AG04449 (cell line): ENCODE data around the gene TMIGD1.

Source experiments
- CTCF ChIA-PET: fragments of 350-600 bp; formaldehyde crosslinking; extraction: SDS; loops from one replicate; lab custom pipeline; 2021; ENCODE audit warnings: antibody characterized with exemption; lab: Yijun Ruan, JAX
- POLR2A ChIA-PET: fragments of 400-600, 350-600 bp; formaldehyde crosslinking; extraction: SDS; loops from one replicate; lab custom pipeline; 2020; ENCODE audit warnings: antibody characterized with exemption, inconsistent platforms; lab: Yijun Ruan, JAX
- DNase-seq: peaks from one replicate; pipeline ENCODE4 v3.0.0-alpha.2; 2010; ENCODE audit warnings: low read depth, low spot score
- H3K4me3 ChIP-seq: 2 replicates; pipeline ENCODE4 v1.5.1; 2011; ENCODE audit warnings: low read depth, mild to moderate bottlenecking, control low read depth, low read length
- TF ChIP-seq, protein P1 (sequence below): IDR thresholded peaks from one replicate; pipeline ENCODE4 v1.5.1; 2011; ENCODE audit warnings: mild to moderate bottlenecking, moderate library complexity, low read length, control low read depth, inconsistent platforms; ENCODE audit not compliant: insufficient read depth; ENCODE audit errors: missing control alignments

TMIGD1 gene

DNA sequence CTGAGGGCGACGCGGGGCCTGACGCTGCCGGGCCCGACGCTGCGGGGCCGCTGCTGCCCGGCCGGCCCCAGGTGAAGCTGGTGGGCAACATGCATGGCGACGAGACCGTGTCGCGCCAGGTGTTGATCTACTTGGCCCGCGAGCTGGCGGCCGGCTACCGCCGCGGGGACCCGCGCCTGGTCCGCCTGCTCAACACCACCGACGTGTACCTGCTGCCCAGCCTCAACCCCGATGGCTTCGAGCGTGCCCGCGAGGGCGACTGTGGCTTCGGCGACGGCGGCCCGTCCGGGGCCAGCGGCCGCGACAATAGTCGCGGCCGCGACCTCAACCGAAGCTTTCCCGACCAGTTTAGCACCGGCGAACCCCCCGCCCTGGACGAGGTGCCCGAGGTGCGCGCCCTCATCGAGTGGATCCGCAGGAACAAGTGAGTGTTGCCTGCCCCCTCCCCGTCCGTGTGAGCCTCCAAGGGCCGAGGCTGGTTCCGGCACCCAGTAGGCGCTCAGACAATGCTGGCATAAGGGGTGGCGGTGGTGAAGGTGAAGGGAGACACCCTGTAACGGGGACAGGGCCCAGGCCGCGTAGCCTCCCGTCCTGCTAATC, 45.5 kb upstream of the TMIGD1 start:
- CTCF ChIA-PET = interaction anchor here (0.7 to 1.6 kb wide), 2 partner anchors 40 to 256 kb away, joined by 3 to 6 read pairs; no protein-coding TSS in a partner anchor

DNA sequence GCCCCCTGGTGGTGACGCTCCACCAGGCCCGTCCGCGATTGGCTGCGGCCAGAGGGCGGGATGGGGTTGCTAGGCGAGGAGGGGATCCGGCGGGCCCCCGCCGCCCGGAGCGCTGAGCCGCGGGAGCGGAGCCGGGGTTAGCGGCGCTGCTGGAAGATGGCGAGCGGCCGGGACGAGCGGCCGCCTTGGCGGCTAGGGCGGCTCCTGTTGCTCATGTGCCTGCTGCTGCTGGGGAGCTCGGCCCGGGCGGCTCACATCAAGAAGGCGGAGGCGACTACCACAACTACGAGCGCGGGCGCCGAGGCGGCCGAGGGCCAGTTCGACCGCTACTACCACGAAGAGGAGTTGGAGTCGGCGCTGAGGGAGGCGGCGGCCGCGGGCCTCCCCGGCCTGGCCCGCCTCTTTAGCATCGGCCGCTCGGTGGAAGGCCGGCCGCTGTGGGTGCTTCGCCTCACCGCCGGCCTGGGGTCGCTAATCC, 45.0 kb upstream of the TMIGD1 start, which contains the start of gene CPD:
CPD (plus strand) TSS at position 103 of the 478 bp plus-strand sequence; CDS start at position 157, 54 bp downstream.
- peak within 1 kb of the TSS; percentile 71 for H3K4me3 ChIP-seq
- CTCF ChIA-PET = interaction anchor here (0.7 to 1.6 kb wide), 2 partner anchors 39 to 256 kb away, joined by 3 to 6 read pairs; no protein-coding TSS in a partner anchor
- TF ChIP-seq, protein P1, sequence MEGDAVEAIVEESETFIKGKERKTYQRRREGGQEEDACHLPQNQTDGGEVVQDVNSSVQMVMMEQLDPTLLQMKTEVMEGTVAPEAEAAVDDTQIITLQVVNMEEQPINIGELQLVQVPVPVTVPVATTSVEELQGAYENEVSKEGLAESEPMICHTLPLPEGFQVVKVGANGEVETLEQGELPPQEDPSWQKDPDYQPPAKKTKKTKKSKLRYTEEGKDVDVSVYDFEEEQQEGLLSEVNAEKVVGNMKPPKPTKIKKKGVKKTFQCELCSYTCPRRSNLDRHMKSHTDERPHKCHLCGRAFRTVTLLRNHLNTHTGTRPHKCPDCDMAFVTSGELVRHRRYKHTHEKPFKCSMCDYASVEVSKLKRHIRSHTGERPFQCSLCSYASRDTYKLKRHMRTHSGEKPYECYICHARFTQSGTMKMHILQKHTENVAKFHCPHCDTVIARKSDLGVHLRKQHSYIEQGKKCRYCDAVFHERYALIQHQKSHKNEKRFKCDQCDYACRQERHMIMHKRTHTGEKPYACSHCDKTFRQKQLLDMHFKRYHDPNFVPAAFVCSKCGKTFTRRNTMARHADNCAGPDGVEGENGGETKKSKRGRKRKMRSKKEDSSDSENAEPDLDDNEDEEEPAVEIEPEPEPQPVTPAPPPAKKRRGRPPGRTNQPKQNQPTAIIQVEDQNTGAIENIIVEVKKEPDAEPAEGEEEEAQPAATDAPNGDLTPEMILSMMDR = no peak
- peak; percentile 42 for DNase-seq
- POLR2A ChIA-PET = no interaction called here

More for the DNA sequence above, 45.5 kb upstream of the TMIGD1 start:
- no peak for DNase-seq
- H3K4me3 ChIP-seq = peak overlapping the region; percentile 71
- TF ChIP-seq, protein P1 = no peak
- POLR2A ChIA-PET = no interaction called here

DNA sequence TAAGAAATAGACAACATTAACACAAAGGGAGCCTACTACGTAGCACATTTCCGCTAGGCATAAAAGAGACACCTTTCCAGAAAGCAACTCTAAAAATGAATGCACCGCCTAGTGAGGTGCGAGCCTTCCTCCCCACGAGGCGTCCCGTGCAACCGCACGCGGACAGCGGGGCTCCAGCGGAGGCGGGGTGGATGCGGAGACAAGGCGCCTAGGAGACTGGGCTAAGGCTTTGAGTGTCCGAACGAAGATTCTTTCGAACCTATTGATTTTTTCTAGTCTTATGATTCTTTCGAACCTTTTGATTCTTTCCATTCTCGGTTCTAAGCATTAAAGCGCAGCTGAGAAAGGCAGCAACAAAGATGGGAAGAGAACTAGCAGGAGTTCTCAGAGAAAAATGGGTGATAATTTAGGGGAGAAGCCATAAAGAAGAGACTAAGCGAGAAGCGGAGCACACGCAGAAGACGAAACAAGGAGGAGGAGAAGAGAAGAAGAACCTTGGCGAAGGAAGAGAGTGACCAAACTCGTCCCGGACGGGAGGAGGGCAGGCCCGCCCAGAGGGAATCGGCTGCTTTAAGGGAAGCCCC, 44.5 kb upstream of the TMIGD1 start:
- CTCF ChIA-PET = interaction anchor here (1.6 to 2.4 kb wide), 2 partner anchors 39 to 99 kb away, joined by 6 to 8 read pairs; partner anchors contain the start of gene GOSR1
- no peak for DNase-seq
- TF ChIP-seq, protein P1 = no peak
- POLR2A ChIA-PET = no interaction called here
- H3K4me3 ChIP-seq = peak overlapping the region; percentile 62

DNA sequence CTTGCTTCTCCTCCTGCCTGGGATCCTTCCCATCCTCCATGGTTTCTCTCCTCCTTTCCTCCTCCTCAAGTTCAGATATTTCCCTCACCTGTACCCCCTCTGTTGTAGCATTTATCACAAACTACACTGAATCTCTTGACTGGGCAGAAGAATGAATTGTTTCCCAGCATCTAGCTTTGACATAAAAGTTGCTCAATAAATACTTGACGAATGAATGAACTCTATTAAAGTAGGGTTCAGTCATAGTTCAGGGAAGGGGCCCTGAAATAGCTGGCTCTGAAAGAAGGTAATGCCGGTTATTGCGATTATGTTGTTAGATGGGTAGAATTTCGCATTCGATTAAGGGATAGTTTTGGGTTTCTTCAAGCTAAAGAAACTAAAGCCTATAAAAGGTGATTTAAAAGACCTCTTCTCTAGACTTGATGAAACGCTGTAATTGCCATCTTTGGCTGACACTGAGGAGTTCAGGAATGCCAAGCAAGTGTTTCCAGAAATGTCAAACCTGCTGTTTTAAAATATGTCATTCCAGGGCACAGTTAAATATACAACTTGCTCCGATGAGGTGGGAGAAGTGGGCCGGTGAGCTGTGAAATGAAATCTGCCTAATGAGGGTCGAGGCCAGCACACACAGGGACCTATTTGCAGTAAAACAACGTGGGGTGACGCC, 43.9 kb upstream of the TMIGD1 start:
- ChIA-PET CTCF (interaction anchor here (1.4 to 2.4 kb wide), 2 partner anchors 16 to 100 kb away, joined by 4 to 8 read pairs; partner anchors contain the start of gene GOSR1), POLR2A (no interaction called here)

DNA sequence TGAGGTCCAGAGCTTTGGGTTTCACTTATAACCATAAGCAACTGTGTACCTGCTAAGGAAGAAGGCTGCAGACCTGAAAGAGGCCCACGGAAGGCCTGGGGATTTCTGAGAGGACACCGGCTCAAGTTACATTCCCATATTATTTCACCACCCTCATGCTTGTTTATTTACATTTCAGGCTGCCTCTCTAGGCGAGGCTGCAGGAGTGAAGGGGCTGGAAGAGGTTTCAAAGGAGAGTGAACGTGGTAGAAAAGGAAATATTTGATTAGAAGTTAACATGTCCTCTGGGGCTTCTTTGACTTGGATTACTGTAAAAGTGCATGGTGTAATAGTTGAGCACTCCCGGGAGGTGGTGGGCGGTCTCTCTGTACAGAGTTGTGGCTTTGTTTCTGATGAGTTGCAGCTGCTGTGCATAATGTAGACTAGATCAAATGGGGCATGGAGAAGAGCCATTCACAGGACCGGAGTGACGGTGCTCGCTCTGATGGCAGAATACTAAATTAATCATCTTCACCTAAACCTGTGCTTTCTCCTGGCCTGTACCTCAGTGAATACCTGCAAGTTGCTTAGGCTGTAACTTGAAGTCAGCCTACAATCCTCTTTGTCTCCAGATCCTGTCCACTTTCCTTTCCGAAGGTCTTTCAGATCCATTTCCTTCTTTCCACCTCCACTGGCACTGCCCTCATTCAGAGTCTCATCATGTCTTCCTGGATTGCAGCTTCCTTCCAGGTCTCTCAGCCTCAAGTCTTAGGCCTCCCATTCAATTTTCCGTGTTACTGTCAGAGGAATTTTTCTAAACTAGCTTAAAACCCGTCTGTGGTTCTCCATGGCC, 43.0 kb upstream of the TMIGD1 start:
- TF ChIP-seq, protein P1 = no peak
- DNase-seq = peak; percentile 44
- H3K4me3 ChIP-seq = no peak overlapping the region; the same call in 1 of the 2 replicates
- ChIA-PET CTCF (interaction anchor here (1.2 to 2.4 kb wide), 3 partner anchors 11 to 101 kb away, joined by 3 to 8 read pairs (median 4); partner anchors contain the start of gene GOSR1), POLR2A (no interaction called here)

More for the DNA sequence above, 43.9 kb upstream of the TMIGD1 start:
- TF ChIP-seq, protein P1 = no peak
- DNase-seq = no peak
- peak overlapping the region; percentile 62 for H3K4me3 ChIP-seq
